HFFc6 (cell line): ENCODE measurements around the gene TMEM134. TPM values are rescaled to one million over a fixed set of nuclear protein-coding genes. Genes with fewer than 3 reads are reported as not detected.

ENCODE experiments used
- DNase-seq: peaks from one replicate; pipeline ENCODE4 v3.0.0-alpha.2; 2018
- H3K27ac Mint-ChIP-seq: 2 replicates; pipeline ENCODE4 v1.8.0; 2020; ENCODE audit warnings: mild to moderate bottlenecking, mixed read lengths
- H3K27me3 Mint-ChIP-seq: 2 replicates; pipeline ENCODE4 v1.8.0; 2021; ENCODE audit warnings: mild to moderate bottlenecking, moderate library complexity, mixed read lengths; ENCODE audit not compliant: insufficient read depth
- H3K36me3 Mint-ChIP-seq: 2 replicates; pipeline ENCODE4 v1.8.0; 2021; ENCODE audit warnings: low read depth, mixed read lengths
- H3K4me1 Mint-ChIP-seq: 2 replicates; pipeline ENCODE4 v1.8.0; 2020; ENCODE audit warnings: low read depth, mixed read lengths
- H3K4me3 Mint-ChIP-seq: 2 replicates; pipeline ENCODE4 v1.8.0; 2020; ENCODE audit warnings: mild to moderate bottlenecking, moderate library complexity, mixed read lengths
- H3K9me3 Mint-ChIP-seq: 2 replicates; pipeline ENCODE4 v1.8.0; 2020; ENCODE audit warnings: mild to moderate bottlenecking, mixed read lengths
- total RNA-seq, 6 experiments: library from RNA; stranded (reverse); fragmentation: NEBNext Ultra II Directional; extraction: Animal tissue kit (Norgen Biotek cat#: 25700); gene quantifications; 2 replicates in 1 of 6; 3 replicates in 5 of 6; pipeline ENCODE4 v1.2.3, GENCODE V29; 2021
- TF ChIP-seq, protein P1 (sequence below): fragments of 200-600 bp; sonication (generic); IDR thresholded peaks from 2 replicates; pipeline ENCODE4 v1.5.0; 2021; ENCODE audit warnings: antibody characterized with exemption, mild to moderate bottlenecking

TMEM134 gene
- total RNA-seq, 6 experiments from 2014 or later, result 28.5 to 43.7 (median 32.2) TPM

DNA sequence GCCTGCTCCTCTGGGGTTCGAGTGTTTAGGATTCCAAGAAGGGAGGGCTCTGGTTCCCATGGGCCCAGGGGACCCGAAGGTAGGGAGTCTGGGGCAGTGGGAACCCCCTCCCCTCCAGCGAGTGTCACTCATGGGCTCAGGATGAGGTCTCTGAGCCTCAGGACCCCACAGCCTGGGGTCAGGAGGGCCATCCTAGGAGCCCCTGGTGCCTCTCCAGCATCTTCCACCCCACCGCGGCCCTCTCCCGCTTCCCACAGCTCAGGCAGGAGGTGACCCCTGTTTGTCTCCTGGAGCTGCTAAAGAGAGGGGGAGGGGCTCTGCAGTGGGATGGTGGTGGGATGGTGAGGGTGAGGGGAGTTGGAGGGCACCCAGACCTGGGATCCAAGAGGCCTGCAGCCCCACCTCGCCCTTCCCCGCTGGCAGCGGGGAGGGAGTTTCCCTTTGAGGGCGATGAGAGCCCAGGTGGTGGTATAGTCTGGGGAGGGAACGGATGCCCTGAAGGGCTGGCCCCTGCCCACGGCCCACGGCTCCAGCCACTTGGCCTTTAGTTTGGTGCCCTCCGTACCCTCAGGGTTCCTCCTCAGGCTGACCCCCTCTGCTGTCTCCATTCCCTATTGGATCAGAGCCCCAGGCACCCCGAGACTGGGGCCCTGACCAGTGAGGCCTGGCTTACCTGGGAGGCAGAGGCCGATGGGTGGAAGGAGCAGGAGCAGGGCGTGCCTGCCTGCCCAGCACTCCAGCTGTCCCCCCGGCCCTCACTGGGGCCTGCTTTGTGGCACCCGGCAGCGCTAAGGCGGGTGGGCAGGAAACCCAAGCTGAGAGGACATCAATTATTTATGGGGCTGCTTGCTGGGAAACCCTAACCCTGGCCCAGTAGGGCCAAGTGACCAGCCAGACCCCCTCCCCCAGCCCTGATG lies 15.0 kb downstream of the TMEM134 start:
- Mint-ChIP-seq H3K9me3 (no peaks in the 10 kb centered on the region), H3K4me1 (no peaks in the 10 kb centered on the region)
- DNase-seq, result no peak

DNA sequence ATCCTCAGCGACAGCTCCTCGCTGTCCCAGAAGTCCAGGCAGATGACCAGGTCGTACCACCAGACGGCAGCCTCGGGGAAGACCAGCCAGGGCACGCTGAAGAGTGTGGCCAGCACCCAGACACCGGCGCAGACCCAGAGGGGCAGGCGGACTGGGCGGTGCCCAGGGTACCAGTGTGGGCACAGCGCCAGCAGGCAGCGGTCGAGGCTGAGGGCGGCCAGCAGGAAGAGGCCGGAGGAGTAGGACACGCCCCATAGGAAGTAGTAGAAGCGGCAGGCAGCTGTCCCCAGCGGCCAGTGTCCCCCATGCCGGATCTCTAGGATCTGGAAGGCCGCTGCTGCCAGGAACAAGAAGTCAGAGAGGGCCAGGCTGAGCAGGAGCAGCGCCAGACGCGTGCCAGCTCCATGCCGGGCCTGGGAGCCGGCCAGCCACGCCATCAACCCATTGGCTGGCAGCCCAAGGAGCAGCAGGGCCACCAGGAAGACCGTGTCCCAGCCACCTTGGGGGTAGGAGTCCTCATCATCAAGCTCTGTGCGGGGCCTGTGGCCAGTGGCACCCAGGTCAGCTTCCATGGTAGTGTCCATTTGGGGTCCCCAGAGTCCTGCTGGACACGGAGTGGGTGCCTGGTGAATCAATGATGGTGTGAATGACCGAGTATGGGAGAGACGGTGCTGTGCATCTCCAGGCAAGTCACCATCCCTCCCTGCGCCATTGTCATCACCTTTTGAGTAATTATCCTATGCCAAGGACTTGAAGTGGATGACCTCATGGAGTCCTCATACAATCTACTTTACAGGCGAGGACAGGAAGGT lies 16.7 kb downstream of the TMEM134 start, which contains the start of gene GPR152:
Gene GPR152, minus strand, starts transcription at position 589 of the 812 bp plus-strand sequence. Its CDS starts 5 bp downstream, at position 584.
- no peak for DNase-seq
- H3K36me3 Mint-ChIP-seq, result no peaks in the 10 kb centered on the region
- H3K27me3 Mint-ChIP-seq, result peaks cover 18% of the 10 kb centered on the region
- TF ChIP-seq, protein P1, sequence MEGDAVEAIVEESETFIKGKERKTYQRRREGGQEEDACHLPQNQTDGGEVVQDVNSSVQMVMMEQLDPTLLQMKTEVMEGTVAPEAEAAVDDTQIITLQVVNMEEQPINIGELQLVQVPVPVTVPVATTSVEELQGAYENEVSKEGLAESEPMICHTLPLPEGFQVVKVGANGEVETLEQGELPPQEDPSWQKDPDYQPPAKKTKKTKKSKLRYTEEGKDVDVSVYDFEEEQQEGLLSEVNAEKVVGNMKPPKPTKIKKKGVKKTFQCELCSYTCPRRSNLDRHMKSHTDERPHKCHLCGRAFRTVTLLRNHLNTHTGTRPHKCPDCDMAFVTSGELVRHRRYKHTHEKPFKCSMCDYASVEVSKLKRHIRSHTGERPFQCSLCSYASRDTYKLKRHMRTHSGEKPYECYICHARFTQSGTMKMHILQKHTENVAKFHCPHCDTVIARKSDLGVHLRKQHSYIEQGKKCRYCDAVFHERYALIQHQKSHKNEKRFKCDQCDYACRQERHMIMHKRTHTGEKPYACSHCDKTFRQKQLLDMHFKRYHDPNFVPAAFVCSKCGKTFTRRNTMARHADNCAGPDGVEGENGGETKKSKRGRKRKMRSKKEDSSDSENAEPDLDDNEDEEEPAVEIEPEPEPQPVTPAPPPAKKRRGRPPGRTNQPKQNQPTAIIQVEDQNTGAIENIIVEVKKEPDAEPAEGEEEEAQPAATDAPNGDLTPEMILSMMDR, result no peak
- H3K9me3 Mint-ChIP-seq, result no peaks in the 10 kb centered on the region
- H3K4me3 Mint-ChIP-seq, result no peak within 1 kb of the TSS
- no peak within 1 kb of the TSS for H3K27ac Mint-ChIP-seq
- H3K4me1 Mint-ChIP-seq, result no peaks in the 10 kb centered on the region

More for the DNA sequence above, 15.0 kb downstream of the TMEM134 start:
- Mint-ChIP-seq H3K36me3 (no peaks in the 10 kb centered on the region), H3K4me3 (no peak overlapping the region), H3K27ac (no peak overlapping the region), H3K27me3 (peaks cover 13% of the 10 kb centered on the region)
- TF ChIP-seq, protein P1, result no peak

DNA sequence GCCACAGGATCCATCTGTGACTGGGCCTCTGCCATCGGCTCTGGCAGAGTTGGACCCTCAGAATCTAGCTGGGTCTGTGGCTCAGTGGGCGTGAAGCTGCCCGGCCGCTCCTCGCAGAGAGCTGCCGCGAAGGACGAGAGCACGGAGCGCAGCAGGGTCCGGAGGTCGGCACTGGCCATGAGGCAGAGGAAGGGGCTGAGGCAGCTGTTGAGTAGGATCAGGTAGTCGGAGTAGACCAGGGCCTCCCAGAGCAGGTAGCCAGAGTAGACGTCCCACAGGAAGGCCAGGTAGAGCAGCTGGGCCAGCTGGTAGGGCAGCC lies 17.4 kb downstream of the TMEM134 start:
- Mint-ChIP-seq H3K27ac (no peak overlapping the region), H3K36me3 (no peaks in the 10 kb centered on the region), H3K9me3 (no peaks in the 10 kb centered on the region), H3K4me1 (no peaks in the 10 kb centered on the region), H3K27me3 (peaks cover 18% of the 10 kb centered on the region), H3K4me3 (no peak overlapping the region)
- no peak for DNase-seq
- TF ChIP-seq, protein P1, result no peak

DNA sequence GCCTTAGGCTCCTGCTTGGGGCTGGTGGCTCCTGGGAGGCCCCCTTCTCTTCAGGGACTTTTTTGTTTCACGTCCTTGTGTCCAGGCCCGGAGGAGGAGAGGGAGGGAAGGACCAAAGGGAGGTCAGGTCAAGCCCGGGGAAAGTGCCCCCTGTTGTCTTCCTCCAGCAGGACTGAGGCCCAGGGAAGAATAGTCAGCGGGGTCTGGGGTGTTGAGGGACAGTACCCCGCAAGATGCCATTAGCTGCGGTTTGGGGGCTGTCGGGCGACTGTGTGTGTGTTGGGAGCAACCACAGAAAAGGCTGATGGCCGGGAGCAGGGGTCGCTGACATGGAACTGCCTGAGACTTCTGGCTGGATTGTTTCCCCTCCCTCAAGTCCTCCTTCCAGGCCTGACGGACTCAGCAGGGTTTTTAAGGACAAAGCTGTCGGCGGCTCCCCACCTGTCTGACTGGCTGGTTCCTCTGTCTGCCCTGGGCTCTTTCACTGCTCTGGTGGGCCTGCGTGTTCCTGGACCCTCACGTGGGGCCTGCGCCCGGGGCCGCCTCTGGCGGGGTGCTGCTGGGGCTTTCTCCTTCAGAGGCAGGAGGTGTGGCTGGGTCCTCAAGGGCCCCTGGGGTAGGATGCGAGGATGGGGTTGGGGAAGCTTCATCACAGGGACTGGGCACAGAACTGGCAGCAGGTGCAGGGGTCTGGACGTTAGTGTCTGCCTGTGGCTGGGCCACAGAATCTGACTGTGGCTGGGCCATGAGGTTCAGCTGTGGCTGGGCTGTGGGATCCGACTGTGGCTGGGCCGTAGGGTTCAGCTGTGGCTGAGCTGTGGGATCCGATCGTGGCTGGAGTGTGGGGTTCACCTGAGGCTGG lies 18.0 kb downstream of the TMEM134 start:
- H3K27ac Mint-ChIP-seq, result no peak overlapping the region

More for the DNA sequence above, 18.0 kb downstream of the TMEM134 start:
- H3K27me3 Mint-ChIP-seq, result peaks cover 18% of the 10 kb centered on the region
- DNase-seq, result no peak
- TF ChIP-seq, protein P1, result no peak
- H3K4me3 Mint-ChIP-seq, result no peak overlapping the region
- H3K36me3 Mint-ChIP-seq, result no peaks in the 10 kb centered on the region
- no peaks in the 10 kb centered on the region for H3K9me3 Mint-ChIP-seq
- no peaks in the 10 kb centered on the region for H3K4me1 Mint-ChIP-seq
